ENCODE measurements around the gene CCDC116. TPM values are rescaled to one million over a fixed set of nuclear protein-coding genes. Genes with fewer than 3 reads are reported as not detected.
A peak's percentile ranks its signal among the peaks of the same experiment; 100 is the strongest.
"Not testable (repeated sequence)": the region's sequence is repeated elsewhere in the genome, so short reads cannot be mapped to it uniquely, and the experiment has no call there.

Gene CCDC116
- total RNA-seq, 1 experiment from 2014 or later, result 0.29 TPM

DNA sequence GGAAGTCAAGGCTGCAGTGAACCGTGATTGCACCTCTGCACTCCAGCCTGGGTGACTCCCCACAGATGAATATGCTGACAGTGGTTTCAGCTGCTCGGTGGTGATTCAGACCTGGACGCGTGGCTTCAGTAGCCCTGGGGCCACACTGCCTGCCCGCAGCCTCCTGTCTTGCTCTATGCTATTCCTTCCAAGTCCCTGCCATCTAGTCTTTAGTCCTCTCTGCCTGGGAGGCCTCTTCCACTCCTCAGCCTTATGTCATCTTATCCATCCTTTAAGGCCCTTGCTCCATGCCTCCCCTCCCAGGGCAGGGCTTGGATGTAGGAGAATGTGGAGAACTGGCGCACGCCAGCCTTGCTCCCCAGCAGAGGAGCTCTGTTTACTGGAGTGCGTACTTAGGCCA, 25.8 kb upstream of the CCDC116 start:
- DNase-seq (ENCODE audit: low read depth), result peak; percentile 44

DNA sequence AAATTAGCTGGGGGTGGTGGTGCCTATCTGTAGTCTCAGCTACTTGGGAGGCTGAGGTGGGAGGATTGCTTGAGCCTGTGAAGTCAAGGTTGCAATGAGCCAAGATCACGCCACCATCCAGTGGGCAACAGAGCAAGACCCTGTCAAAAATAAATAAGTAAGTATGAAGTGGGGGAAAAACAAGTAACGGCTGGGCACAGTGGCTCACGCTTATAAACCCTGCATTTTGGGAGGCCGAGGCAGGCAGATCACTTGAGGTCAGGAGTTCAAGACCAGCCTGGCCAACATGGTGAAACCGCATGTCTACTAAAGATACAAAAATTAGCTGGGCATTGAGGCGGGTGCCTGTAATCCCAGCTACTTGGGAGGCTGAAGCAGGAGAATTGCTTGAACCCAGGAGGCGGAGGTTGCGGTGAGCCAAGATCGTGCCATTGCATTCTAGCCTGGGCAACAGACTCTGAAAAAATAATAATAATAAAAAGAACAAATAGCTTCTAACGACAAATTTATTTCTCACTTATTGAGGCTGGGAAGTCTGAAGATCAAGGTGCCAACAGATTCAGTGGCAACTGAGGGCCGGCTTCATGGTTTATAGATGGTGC, 22.9 kb upstream of the CCDC116 start:
- not testable (repeated sequence) for DNase-seq (ENCODE audit: low read depth)

DNA sequence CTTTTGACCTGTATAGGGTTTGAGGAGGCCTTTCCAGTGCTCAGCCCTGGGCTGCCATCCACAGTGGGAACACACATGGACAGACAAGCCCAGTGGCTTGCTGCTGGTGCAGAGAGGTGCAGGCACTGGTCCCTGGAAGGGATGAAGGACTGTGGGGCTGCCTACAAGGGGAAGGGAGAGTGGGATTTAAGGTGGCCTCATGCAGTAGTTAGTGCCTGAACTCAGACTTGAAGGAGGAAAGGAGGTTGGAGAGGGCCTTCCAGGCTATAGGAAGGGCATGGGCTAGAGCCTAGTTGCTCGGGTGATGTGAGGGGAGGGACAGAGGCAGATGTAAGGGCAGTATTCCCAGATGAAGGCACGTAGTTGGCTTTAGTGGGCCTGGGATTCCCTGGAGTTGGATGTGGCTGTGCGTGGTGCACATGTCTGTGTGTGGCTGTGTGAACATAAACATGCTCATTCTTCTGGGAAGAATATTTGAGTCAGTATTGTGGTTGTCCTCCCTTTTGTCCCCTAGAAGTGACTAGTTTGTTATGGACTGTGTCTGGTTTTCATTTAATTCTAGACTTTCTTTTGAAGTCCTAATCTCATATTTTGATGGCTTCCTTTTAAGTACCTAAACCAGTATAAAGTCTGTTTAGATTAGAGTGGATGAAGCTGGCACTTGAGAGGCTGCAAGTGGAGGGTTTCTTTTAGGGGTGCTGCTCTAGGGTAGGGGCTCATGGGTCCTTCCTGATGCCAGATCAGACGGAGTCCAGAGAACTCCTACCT, 21.2 kb upstream of the CCDC116 start:
- no peak for DNase-seq (ENCODE audit: low read depth)

DNA sequence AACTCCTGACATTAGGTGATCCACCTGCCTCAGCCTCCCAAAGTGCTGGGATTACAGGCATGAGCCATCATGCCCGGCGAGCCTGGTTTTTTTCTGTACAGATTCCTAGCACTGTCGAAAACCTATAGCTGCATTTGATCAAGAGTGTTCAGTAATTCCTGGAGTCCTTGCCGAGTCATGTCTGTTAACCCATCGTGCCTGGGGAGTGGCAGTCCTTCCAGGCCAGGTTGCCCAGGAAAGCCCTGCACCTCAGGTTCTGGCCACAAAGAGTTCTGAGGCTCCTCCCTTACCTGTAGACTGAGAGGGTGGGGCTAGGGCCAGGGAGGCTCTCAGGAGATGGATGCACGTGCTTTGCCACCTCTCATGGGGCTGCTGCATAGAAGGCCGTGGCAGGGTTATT, 19.7 kb upstream of the CCDC116 start:
- no peak for DNase-seq (ENCODE audit: low read depth)

DNA sequence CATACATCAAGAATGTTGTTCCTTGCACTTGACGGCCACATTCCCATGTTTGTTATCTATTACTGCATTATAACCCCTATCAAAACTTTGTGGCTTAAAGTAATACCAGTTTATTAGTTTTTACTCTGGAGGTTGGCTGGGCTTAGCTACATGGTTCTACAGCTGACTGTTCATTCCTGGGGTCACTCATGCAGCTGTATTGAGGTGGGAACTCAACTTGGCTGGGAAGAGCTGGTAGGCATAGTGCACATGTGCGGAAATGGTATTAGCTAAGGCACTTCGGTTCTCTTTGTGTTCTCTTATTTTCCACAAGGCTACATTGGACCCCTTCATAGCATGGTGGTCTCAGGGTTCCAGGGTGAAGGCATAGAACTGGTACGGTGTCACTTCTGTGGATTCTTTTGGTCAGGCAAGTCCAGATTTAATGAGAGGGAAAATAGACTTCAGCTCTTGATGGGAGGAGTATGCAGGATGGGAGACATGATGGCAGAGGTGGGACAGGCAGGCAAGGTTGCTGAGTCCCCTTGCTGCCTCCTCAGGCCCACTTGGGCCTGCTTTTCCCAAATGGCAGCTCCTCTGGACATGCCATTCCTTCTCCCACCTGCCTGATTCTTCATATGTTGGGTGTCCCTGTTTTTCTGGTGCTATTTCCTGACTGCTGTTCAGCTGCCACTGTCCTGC, 18.9 kb upstream of the CCDC116 start:
- no peak for DNase-seq (ENCODE audit: low read depth)

DNA sequence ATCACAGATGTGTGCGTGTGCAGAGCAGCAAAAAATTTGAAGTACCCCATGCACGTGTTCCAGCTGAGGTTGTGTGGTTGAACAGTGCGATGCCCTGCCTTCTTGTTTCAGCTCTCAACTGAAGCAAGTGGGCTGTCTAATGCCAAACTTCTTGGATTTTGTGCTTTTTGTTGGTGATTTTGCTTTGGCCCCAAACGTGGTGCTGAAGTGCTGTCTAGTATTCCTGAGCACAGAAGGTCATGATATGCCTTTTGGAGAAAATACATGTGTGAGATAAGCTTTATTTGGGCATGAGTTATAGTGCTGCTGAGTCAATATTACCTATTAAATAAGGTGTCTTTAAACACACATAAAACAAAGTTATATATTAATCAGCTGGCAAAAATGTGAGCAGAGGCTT, 16.8 kb upstream of the CCDC116 start:
- DNase-seq (ENCODE audit: low read depth), result no peak

DNA sequence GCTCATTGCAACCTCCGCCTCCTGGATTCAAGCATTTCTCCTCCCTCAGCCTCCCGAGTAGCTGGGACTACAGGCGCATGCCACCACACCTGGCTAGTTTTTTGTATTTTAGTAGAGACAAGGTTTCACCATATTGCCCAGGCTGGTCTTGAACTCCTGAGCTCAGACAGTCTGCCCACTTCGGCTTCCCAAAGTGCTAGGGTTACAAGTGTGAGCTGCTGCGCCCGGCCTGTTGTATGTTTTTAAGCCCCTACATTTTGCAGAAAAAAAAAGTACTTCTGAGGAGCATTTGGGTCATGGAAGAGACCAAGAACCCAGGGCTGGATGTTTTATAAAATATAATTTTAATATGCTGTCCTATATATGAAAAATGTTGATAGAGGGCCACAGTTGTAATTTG, 15.2 kb upstream of the CCDC116 start:
- not testable (repeated sequence) for DNase-seq (ENCODE audit: low read depth)

DNA sequence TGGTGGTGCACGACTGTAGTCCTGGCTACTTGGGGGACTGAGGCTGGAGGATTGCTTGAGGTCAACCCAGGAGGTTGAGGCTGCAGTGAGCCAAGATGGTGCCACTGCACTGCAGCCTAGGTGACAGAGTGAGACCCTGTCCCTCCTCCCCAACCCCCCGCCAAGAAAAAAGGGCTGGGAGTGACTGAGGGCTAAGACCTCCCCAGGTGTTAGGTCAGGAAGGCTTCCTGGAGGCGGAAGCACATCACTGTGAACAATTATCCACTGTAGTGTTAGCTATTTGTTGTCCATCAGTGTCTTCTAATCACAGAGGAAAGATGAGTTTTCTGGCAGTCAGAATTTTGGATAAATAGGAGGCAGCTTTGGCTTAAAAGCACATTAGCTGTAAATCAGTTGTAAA, 11.5 kb upstream of the CCDC116 start:
- no peak for DNase-seq (ENCODE audit: low read depth)

DNA sequence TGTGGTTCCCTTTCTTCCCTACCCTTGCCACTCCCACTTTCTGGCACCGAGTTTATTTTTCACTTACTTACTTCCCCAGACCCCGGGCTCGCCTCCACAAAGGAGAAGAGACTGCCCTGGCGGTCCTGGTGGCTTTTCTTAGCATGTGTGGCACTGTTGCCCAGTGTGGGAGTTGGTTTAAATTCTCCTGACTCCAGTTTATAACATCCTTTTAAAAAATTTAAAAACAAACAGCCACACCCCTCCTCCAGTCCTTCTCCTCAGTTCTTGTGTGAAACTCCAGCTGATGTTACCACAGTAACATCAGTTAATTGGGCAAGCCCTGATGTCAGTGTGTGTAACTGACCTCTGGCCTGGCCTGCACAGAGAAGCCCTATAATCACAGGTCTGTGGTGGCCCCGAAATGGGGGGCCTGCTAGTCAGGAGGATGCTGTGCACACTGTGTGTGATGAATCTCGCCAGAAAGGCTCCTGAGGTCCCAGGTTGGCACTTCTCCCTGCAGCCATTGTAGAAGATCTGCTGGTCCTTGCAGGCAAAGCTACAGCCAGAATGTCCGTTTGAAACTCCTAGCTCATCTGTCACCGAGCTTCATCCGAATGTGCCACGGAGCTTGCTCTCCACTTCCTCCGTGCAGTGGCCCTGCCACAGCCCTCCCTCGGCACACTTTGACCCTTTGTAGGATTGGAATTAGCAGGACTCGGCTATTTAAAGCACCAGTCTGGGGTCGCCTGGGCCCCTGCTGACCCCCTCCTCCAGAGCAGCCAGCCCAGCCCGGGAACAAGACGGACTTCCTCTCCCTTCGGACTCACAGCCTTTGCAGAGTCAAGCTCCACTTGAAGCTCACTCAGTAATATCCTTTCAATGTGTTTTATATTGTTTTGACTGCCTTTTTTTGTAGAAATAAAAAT, 10.3 kb upstream of the CCDC116 start:
- no peak for DNase-seq (ENCODE audit: low read depth)

DNA sequence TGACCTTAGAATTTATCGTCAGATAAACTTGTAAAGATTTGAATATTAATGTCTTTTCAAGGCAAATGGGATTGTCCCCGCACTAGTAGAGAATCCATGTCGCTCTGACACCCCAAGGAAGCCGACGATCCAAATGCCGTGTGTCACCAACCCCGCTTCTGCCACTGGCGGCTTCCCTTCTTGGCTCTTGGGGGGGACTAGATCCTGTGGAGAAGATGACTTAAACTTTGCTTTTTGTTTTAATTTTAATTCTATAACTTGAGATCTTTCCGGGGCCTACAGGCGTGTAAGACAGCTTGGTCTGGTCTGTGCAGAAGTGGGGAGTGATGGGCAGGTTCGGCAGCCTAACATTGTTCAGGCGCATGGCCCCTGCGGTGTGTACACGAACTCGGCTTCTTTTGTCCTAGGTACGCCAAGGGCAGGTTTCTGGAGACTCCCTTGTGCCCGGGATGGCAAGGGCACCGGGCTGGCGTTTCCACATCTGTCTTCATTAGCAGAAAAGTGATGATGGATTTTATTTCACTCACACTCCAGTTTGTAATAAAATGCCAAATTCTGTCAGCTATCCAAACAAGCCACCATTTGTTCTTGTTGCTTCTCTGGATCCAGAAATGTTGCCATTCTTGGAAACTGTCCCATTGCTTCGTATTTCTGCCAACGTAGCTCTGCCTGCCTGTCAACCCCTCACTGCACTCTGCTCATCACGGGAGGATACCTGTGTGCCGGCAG, 9.5 kb upstream of the CCDC116 start:
- no peak for DNase-seq (ENCODE audit: low read depth)

DNA sequence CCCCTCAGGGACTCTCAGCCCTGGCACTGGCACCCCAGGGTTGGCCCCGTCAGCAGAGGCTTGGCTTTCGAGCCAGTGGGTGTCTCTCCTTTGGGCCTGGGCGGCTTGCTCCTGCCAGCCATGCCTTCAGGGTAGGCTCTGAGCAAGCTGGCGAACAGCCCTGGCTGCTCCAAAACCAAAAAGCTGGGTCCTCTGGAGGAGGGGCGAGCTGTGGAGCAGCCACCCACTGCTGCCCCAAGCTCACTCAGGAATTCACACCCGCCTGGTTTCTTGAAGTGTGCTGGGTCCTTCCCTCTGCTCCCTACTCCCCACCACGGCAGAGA, 9.0 kb upstream of the CCDC116 start:
- DNase-seq (ENCODE audit: low read depth), result no peak

DNA sequence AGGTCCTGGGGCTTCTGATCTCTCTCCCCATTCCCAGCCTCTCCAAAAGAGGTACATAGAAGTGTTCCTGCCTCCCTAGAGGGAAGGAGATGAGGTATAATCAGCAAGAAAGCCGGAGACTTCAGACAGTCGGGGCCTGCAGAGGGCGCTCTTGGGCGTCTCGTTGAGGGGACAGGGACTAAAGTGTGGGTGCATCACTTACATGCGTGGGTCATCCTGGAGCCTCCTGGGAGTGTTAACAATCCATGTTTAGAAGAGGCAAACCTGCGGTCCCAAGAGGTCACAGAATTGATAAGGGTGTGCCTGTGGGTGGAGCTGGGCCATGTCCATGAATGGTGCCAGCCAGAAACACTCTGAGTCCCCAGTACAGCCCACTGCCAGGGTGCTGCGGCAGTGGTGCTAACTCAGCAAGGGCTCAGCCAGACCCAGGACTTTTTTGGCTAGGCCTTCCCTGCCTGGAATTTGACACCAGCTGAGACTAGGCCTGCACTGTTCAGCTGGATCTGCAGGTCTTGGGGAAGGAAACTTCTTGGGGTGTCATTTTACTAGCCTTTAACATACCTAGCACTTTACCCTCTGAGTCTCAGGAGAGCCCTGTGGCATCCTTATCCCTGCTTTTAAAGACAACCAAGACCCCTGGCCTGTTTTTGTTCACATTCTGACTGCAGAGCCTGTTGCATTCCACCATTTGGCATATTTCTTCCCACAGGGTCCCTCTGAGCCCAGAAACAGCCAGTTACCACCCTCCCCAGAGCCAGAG, 8.3 kb upstream of the CCDC116 start:
- DNase-seq (ENCODE audit: low read depth), result peak; percentile 23

DNA sequence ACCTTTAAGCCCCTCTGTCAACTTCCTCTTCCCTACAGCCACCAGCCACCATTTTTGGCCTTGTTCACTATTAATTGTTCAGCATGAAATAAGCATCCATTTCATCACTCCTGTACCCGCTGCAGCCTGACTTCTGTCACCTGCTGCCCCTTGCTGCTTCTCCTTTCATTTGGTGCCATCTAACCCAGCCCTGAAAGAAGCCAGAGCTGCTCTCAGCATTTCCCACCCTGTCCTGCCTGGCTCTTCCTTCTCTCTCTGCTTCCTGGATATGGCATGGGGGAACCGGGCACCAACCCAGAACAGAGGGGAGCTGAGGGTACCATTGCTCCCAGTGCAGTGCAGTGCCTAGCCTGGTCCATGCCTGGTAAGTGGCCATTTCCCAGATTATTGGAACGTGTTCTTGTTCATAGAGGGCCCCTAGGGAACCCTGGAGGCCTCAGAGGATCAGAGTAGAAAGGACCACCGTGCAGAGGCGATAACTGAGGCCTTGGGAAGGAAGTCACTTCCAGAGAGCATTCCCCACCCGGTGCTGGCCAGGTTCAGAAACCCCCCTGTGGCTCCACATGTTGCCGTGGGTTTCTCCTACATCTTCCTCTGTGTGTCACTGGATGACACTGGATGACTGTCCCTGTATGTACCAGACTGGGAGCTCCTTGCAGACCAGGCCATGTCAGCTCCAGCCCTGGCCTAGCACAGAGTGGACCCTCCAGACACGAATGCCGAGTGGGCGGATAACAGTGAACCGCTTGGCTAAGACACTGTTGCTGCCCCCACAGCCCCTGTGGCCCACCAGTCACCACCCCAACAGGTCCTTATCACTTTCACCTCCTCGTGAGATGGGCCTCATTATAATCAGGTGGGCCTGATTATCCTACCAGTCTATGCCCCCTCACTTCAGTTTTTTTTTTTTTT, 7.4 kb upstream of the CCDC116 start:
- DNase-seq (ENCODE audit: low read depth), result no peak

DNA sequence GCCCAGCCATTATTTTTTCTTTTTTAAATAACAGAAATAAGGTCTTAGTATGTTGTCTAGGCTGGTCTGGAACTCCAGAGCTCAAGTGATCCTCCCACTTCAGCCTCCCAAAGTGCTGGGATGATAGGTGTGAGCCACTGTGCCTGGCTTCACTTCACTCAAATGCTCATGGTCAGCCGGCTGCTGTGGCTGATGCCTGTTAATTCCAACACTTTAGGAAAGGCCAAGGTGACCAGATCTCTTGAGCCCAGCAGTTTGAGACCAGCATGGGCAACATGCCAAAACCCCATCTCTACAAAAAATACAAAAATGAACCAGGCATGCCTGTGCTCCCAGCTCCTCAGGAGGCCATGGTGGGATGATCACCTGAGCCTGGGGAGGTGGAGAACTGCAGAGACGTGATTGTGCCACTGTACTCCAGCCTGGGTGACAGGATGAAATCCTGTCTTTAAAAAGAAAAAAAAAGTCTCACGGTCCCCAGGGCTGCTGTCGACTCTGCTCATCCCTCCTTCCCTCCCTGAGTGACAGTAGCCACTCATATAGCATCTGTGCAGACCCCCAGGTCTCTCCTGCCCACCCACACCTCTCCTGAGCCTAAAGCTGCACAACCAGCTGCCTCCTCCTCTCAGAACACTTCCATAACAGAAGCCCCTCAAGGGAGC, 6.4 kb upstream of the CCDC116 start:
- DNase-seq (ENCODE audit: low read depth), result no peak

DNA sequence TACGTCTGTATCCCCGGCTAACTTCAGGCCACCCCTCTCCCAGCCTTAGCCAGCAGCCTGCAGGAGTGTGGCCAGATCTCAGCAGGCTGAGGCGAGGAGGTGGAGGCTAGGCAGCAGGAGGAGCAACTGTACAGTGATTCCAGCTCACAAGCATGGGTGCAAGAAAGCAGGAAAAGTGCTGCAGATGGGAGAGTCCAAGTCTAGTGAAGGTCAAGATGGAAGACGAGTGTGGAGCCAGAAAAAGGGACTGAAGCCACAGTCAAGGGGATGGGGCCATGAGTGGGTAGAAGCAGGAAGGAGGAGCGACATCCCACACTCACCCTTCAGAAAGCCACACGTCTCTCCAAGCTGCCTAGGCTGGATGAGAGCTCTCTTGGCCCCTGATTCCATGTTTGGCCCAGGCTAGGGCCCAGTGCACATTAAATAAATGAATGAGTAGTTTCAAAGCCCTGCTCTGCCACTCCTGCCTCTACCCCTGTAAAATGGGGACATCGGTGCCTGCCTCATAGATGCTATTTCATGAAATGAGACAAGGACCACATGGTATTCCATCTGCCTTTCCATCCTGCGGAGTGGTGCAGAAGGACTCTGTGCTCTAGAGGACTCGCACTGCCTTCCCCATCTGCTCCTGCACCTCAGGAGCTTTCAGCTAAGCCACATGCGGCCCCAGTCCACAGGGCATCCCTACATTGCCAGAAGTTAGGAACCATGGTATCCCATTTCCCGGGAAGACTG, 5.7 kb upstream of the CCDC116 start:
- DNase-seq (ENCODE audit: low read depth), result no peak

DNA sequence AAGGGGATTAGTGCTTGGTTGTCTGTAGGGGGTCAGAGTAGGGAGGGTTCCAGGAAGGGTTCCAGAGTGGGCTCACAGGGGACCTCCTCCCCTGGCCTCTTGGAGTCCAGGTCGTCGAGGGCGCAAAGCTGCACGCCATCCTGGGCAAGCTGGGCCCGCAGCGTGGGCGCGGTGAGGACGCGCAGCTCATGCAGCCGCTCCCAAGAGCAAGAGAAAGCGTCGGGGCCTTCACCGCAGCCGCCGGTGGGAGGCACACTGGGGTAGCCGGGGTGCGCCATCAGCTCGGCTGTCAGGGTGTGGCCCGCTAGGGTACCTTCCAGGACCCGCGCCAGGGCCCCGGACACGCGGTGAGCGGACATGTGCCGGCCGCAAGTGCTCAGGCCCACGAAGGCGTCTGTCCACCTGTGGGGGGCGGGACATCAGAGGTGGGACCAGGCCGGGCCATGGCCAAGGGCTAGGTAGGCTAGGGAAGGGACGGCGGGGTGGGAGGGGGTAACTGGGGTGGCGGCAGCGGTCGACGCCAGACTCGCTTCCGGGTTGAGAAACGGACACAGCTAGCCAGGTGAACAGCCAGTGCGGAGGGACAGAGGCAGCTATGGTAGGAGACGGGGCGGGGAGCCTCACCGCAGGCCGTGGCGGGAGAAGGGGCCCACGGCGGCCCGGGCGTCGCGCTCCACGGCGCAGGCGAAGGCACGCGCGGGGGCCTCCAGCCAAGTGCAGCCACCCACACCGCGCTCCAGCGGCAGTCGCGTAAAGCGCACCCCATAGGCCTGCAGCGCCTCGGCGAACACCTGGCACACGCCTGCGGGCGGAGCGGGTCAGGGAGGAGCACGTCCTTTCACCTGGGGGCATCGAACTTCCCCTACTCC, 3.9 kb upstream of the CCDC116 start:
- DNase-seq (ENCODE audit: low read depth), result no peak

All from Daoy (cell line).